Esophagus squamous epithelium (tissue), 5 donors: ENCODE data around the gene INSM1. TPM values are rescaled to one million over a fixed set of nuclear protein-coding genes. Genes with fewer than 3 reads are reported as not detected.

ENCODE experiments used
- DNase-seq: peaks from one replicate; lab custom pipeline; 2025; lab: John Stamatoyannopoulos, UW
- H3K27ac ChIP-seq, 4 donors: fragments of 200-600 bp; sonication (generic); one replicate each; pipeline ENCODE4 v1.5.1; 2016 to 2019; ENCODE audit warnings: mild to moderate bottlenecking in 1 of 4
- H3K27me3 ChIP-seq, 4 donors: fragments of 200-600 bp; sonication (generic); 1 replicate in 3 of 4; 2 replicates in 1 of 4; pipeline versions ENCODE4 v1.5.1 to v1.6.0; 2017 to 2021; ENCODE audit warnings: antibody characterized with exemption in 1 of 4
- H3K36me3 ChIP-seq, 3 donors: fragments of 200-600 bp; sonication (generic); one replicate each; pipeline ENCODE4 v1.5.1; 2016 to 2019
- H3K4me1 ChIP-seq, 3 donors: fragments of 200-600 bp; sonication (generic); one replicate each; pipeline ENCODE4 v1.5.1; 2017 to 2019
- H3K4me3 ChIP-seq, 4 donors: fragments of 200-600 bp; sonication (generic); 1 replicate in 3 of 4; 2 replicates in 1 of 4; pipeline ENCODE4 v1.5.1; 2016 to 2019; ENCODE audit warnings: mild to moderate bottlenecking in 2 of 4, moderate library complexity in 1 of 4
- H3K9me3 ChIP-seq, 3 donors: fragments of 200-600 bp; sonication (generic); one replicate each; pipeline ENCODE4 v1.5.1; 2016 to 2019
- POLR2A ChIP-seq, 4 donors: fragments of 450-650 bp; IDR thresholded peaks; one replicate each; pipeline ENCODE4 v1.6.1; 2017; ENCODE audit warnings: antibody characterized with exemption in 4 of 4, mild to moderate bottlenecking in 4 of 4, moderate library complexity in 3 of 4
- WGBS, 2 donors: methylation state at CpG; one replicate each; pipeline ENCODE4 v1.1.5; 2018; 5-methylcytosine and 5-hydroxymethylcytosine counted together
- intact Hi-C: fragments of 100-400 bp; cut with DNase I; formaldehyde crosslinking; loops from one replicate; pipeline ENCODE4 v1.15.0; 2022
- total RNA-seq, 4 donors: library from RNA; depleted of rRNA; stranded (reverse); fragments of >200 nt; gene quantifications; one replicate each; pipeline ENCODE4 v1.1.0, GENCODE V29; 2016
- TF ChIP-seq, protein P1 (sequence below), 6 experiments: fragments of 450-650 bp in 4 of 6; fragments of 200-600 bp in 2 of 6; sonication (generic) in 2 of 6; IDR thresholded peaks; one replicate each; pipeline ENCODE4 v1.5.1; 2016 to 2019; ENCODE audit warnings: antibody characterized with exemption in 6 of 6, mild to moderate bottlenecking in 4 of 6, moderate library complexity in 4 of 6
- donor health status: DM: yes; HTN: yes; CAD: no.

Gene INSM1
- total RNA-seq, 4 donors from 2014 or later, result not detected

DNA sequence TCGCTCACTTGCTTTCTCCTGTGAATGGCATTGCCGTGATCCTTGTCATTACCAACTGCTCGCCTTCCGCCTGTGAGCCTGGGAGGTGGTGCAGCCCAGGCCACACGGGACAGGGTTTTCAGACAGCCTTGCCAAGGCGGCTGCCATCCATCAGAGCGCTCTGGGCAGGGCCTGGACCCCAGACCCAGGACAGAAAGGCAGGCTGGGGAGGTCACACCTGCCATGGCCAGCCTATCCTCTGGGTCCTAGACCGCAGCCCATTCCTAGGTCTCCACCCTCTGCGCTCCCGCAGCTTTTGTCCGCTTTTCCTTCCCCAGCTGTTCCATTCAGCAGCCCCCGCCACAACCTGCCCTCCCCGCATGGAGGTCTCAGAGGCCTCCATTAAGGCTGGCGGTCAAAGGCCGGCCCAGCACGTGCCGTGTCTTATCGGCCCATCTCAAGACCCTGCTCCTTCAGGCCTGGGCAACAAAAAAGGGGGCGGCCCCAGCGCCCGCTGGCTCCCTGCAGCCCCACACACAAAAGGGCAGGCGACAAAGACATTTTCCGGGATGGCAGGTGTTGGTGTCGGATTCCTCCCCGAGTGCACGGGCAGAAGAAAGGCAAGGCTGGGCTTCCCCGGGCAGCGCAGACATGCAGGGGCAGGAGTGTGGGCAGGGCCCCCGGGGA, 28.1 kb downstream of the INSM1 start:
- H3K9me3 ChIP-seq, result no peaks in the 10 kb centered on the region
- intact Hi-C loops, result no loop called here
- TF ChIP-seq, protein P1, sequence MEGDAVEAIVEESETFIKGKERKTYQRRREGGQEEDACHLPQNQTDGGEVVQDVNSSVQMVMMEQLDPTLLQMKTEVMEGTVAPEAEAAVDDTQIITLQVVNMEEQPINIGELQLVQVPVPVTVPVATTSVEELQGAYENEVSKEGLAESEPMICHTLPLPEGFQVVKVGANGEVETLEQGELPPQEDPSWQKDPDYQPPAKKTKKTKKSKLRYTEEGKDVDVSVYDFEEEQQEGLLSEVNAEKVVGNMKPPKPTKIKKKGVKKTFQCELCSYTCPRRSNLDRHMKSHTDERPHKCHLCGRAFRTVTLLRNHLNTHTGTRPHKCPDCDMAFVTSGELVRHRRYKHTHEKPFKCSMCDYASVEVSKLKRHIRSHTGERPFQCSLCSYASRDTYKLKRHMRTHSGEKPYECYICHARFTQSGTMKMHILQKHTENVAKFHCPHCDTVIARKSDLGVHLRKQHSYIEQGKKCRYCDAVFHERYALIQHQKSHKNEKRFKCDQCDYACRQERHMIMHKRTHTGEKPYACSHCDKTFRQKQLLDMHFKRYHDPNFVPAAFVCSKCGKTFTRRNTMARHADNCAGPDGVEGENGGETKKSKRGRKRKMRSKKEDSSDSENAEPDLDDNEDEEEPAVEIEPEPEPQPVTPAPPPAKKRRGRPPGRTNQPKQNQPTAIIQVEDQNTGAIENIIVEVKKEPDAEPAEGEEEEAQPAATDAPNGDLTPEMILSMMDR (IDR thresholded peaks at IDR 0.05), result no peak
- TF ChIP-seq POLR2A (IDR thresholded peaks at IDR 0.05), result no peak
- no peaks in the 10 kb centered on the region for H3K27me3 ChIP-seq
- 92 to 100% methylated on average over 1 to 9 of the region's 29 CpGs for WGBS, 2 donors
- H3K36me3 ChIP-seq, result peaks cover 3 to 55% (median 11%) of the 10 kb centered on the region in 3 donors
- H3K27ac ChIP-seq, result no peak overlapping the region
- H3K4me3 ChIP-seq, result no peak overlapping the region
- DNase-seq, result no peak
- H3K4me1 ChIP-seq, result no peaks in the 10 kb centered on the region

DNA sequence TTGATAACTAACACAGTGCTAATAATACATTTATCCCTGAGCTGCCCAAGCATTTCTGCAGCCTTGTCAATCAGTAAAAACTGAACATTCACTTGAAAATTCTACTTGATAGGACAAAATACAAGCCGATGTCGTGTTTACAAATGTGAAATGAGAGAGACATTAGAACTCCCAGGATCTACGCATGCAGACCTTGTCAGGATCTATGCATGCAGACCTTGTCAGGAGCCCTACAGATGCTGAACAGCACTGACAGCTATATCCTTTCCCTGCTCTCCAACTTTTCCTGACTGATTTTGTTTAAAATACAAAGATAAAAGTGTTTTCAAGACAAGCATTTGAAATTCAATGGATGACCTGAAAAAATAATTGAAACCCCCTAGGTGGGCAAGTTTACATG, 28.9 kb downstream of the INSM1 start:
- intact Hi-C loops, result no loop called here
- no peak overlapping the region for H3K27ac ChIP-seq
- TF ChIP-seq, protein P1 (IDR thresholded peaks at IDR 0.05), result no peak
- TF ChIP-seq POLR2A (IDR thresholded peaks at IDR 0.05), result no peak
- H3K36me3 ChIP-seq, result peaks cover 2 to 50% (median 7%) of the 10 kb centered on the region in 3 donors
- DNase-seq, result no peak
- no peak overlapping the region for H3K4me3 ChIP-seq
- WGBS, 2 donors, result 80 to 100% methylated on average over 3 of the region's 3 CpGs
- no peaks in the 10 kb centered on the region for H3K9me3 ChIP-seq
- H3K27me3 ChIP-seq, result no peaks in the 10 kb centered on the region
- no peaks in the 10 kb centered on the region for H3K4me1 ChIP-seq

GRCh38 chr20:20398123-20398522, 30.2 kb downstream of the INSM1 start:
- TF ChIP-seq, protein P1 (IDR thresholded peaks at IDR 0.05), result no peak
- TF ChIP-seq POLR2A (IDR thresholded peaks at IDR 0.05), result no peak
- intact Hi-C loops, result no loop called here
- no peaks in the 10 kb centered on the region for H3K4me1 ChIP-seq
- no peak overlapping the region for H3K4me3 ChIP-seq
- H3K27me3 ChIP-seq, result no peaks in the 10 kb centered on the region
- H3K27ac ChIP-seq, result no peak overlapping the region
- no peak for DNase-seq
- H3K36me3 ChIP-seq, result peaks cover 0 to 50% (median 0%) of the 10 kb centered on the region in 3 donors
- 100% methylated on average over 1 of the region's 7 CpGs; no CpG with 5 or more reads in 1 of the 2 donors for WGBS, 2 donors
- no peaks in the 10 kb centered on the region for H3K9me3 ChIP-seq

DNA sequence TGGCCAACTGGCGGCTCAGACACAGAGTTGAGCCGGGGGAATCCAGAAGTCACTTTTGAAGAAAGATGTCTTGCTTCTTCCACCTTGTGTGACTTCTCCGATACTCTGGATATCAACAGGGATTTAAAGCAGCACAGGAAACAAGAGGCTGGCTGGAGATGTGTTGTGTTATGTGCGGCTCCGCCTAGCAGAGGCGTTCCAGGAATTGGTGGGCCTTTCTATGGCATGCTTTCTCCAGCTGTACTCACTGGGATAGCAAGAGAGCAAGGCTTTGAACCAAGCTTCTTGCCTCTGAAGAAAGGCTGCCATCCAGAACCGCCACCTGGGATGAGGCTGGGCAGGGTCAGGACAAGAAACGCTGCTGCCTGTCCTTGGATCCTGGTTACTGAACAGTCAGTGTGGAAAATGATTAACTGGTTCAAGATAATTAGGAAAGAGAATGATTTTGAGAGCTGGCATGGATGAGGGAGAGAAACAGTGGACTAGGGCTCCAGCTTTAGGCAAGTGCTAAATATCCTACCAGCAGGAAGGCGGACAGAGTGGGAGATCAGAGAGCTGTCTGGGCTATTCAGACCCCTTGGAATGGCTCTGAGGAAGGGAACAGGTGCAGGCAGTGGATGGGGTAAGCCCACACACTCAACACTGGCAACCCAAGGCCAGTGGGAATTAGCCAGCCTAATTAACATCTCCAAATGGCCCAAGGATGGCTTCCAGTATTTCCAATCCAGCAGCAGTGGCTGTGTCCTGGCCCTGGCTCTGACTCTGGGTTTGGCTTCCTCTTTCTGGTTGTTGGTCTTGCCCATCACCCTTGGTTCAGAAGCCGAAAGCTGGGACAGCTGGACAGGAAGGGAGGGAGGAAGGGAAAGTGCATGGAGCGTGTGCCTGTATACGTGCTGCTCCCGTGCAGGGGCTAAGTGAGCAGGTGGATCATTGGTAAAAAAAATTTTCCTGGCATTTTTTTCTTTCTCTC, 31.9 kb downstream of the INSM1 start:
- DNase-seq, result no peak
- intact Hi-C loops, result no loop called here

More for the DNA sequence above, 31.9 kb downstream of the INSM1 start:
- Histone ChIP-seq H3K4me1 (no peaks in the 10 kb centered on the region), H3K9me3 (no peaks in the 10 kb centered on the region), H3K27ac (no peak overlapping the region), H3K36me3 (peaks cover 0 to 45% (median 0%) of the 10 kb centered on the region in 3 donors), H3K27me3 (no peaks in the 10 kb centered on the region), H3K4me3 (no peak overlapping the region)
- TF ChIP-seq, protein P1 (IDR thresholded peaks at IDR 0.05), result no peak
- no peak for TF ChIP-seq POLR2A (IDR thresholded peaks at IDR 0.05)
- WGBS, 2 donors, result 80 to 87% methylated on average over 9 to 13 of the region's 13 CpGs
